CD4-positive, alpha-beta T cell treated with Interleukin-6 at 100 ng/mL for 8 hours (primary cell): Measurements from ENCODE around the gene NCAPH2.

Experiments
- DNase-seq: peaks from one replicate; pipeline ENCODE4 v3.0.0-alpha.2; 2020; ENCODE audit warnings: mixed read lengths, low spot score

Gene NCAPH2

DNA sequence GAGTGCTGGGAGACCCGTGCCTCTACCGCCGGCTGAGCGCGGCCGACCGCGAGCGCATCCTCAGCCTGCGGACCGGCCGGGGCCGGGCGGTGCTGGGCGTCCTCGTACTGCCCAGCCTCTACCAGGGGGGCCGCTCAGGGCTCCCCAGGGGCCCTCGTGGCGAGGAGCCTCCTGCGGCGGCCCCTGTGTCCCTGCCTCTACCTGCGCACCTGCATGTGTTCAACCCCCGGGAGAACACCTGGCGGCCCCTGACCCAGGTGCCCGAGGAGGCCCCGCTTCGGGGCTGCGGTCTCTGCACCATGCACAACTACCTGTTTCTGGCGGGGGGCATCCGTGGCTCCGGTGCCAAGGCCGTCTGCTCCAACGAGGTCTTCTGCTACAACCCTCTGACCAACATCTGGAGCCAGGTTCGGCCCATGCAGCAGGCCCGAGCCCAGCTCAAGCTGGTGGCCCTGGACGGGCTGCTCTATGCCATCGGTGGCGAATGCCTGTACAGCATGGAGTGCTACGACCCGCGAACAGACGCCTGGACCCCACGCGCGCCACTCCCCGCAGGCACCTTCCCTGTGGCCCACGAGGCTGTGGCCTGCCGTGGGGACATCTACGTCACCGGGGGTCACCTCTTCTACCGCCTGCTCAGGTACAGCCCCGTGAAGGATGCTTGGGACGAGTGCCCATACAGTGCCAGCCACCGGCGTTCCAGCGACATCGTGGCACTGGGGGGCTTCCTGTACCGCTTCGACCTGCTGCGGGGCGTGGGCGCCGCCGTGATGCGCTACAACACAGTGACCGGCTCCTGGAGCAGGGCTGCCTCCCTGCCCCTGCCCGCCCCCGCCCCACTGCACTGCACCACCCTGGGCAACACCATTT, 41.1 kb downstream of the NCAPH2 start:
- DNase-seq: no peak

DNA sequence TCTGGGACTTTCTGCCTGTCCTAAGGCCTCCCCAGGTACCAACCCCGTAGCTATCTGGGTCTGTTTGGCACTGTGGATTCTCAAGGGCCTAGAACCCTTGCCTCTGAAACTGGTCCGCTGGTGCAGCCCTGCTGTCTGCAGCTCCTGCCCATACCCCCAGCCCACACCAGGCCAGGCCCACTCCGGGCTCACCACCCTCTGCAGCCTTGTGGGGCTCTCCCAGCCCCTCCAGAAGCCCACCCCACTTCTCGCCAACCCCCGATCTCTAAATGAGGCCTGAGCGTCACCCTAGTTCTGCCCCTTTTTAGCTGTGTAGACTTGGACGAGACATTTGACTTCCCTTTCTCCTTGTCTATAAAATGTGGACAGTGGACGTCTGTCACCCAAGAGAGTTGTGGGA, 42.4 kb downstream of the NCAPH2 start:
- DNase-seq: no peak

DNA sequence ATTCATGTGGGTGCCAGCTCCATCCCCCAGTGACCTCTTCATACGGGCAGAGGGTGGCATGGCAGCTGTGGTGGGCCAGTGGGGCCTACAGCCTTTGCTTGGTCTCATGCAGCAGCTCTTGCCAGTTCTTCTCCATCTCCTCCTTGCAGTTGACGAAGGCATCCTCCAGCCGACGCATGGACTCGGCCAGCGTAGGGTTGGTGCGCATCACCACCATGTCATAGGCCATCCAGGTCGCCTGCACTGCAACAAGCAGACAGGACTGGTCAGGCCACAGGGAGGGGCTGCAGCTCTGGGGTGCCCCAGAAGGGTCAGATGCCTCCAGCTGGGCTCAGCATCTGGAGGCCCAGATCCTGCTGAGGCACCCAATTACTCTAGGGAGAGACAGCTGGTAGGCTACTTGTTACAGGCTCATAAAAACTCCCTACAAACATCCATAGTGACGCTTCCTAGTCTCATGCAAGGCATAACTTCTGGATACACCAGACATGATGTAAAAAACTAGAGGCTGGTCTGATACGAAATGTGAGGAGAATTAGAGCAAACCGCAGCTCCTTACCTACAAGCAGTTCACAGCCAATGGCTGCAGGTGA, 43.2 kb downstream of the NCAPH2 start:
- DNase-seq: no peak

DNA sequence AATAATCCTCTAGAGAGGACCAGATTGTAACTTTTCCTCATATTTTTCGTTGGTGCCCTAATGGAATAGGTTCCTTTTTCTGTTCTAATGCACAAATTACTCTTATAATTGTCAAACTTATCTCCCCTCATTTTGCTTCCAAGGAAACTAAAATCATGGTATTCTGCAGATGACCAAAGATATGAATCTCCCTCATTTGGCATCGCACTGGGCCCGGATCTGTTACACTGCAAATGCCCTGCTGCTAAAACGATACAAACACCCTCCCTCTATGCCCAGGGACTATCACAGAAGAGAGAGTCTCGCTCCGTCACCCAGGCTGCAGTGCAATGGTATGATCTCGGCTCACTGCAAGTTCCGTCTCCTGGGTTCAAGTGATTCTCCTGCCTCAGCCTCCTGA, 45.3 kb downstream of the NCAPH2 start:
- no peak for DNase-seq

DNA sequence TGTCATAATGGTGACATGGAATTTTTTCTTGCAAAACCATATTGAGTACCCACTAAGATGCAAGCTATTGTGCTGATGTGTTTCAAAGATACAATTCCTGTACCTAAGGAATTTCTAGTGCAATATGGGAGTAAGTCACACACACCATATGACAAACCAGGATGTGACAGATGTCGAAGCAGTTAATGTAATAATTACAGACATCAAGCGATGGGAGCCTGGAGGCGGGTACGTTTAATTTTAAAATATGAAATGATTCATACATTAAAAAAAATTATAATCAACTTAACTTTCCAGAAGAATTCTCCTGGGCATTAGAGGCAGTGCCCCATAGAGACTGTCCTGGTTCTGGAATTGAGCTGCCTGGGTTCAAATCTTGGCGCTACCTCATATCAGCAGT, 48.7 kb downstream of the NCAPH2 start:
- no peak for DNase-seq

DNA sequence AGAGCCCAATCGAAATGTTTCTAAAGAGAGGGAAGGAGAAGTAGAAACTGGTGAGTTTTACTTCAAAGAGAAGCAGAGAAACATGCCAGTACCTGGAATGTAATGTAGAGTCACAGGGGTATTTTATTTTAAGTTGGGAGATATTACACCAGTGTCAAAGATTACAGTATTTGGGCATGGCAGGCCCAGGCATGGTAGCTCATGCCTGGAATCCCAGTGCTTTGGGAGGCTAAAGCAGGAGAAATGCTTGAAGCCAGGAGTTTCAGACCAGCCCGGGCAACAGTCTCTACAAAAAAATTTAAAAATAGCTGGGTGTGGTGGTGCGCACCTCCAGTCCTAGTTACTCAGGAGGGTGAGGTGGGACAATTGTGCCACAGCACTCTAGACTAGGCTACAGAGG, 52.0 kb downstream of the NCAPH2 start:
- no peak for DNase-seq

DNA sequence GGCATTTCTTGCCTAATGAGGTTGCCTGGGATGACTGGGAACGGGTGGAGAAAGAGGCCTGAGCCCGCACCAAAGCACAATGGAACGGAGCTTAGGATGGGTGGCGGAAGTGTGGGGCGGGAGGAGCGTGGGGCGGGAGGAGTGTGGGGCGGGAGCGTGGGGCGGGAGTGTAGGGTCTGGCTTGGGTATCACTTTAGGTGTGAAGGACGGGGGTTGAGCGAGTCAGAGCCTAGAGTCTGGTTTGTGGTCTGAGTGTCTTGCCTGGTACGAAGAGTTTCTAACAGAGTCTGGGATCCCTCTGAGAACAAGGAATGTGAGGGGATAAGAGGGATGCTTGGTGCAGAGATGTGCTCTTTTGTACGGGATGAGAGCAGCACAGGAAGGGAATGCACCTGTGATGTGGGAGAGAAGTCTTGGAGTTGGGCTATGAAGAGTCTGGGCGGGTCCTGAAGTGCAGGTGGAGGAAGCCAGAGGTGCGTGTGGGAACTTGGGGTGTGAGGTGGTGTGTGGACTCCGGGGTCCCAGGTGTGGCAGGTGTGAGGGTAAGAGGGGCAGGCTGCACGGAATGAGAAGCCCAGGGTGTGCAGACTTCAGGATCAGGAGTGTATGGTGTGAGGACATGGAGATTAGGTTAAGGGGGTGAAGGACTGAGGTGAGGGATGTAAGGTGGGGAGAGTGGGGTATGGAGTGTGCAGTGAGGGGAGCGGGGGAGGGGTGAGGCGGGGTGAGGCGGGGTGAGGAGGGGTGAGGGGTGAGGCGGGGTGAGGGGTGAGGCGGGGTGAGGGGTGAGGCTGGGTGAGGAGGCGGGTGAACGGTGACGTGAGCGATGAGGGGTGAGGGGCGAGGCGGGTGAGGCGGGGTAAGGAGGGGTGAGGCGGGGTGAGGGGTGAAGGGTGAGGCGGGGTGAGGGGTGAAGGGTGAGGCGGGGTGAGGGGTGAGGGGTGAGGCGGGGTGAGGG, 53.7 kb downstream of the NCAPH2 start:
- DNase-seq: no peak

DNA sequence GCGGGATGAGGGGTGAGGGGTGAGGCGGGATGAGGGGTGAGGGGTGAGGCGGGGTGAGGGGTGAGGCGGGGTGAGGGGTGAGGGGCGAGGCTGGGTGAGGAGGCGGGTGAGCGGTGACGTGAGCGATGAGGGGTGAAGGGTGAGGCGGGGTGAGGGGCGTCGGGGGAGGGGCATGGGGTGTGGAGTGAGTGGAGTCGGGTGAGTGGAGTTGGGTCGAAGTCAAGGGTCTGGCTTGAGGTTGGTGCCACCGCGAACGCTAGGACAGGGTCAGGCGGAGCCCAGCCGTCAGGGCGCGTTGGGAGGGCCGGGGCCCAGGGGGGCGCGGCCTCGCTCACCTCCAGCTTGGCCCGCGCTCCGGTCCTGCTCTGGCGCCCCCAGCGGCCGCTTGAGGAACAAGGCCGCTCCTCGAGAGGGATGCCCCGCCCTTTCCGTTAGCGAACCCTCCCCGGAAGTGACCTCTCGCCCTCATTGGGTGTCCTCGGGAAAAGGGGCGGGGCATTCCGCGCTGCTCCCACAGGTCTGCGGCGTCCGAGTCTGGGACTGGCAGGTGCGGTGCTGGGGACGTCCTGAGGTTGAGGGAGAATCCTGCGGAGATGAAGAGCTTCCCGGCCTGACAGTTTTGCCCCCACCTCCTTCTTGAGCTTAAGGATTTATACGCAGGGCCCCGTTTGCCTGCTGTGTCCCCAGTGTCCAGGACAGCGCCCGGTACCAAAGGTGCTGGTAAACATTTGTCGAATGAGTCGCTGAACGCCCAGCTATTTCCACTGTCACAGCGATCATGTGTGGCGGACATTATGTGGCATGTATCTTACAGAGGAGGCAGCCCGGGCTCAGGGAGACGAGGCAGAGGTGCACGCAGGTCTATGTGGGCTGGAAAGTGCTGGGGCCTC, 54.7 kb downstream of the NCAPH2 start, which contains the start of gene SYCE3:
Gene SYCE3, minus strand, starts transcription at position 397 of the 890 bp plus-strand sequence. CDS start 6,514 bp downstream, outside the sequence.
- DNase-seq: peak; percentile 95

DNA sequence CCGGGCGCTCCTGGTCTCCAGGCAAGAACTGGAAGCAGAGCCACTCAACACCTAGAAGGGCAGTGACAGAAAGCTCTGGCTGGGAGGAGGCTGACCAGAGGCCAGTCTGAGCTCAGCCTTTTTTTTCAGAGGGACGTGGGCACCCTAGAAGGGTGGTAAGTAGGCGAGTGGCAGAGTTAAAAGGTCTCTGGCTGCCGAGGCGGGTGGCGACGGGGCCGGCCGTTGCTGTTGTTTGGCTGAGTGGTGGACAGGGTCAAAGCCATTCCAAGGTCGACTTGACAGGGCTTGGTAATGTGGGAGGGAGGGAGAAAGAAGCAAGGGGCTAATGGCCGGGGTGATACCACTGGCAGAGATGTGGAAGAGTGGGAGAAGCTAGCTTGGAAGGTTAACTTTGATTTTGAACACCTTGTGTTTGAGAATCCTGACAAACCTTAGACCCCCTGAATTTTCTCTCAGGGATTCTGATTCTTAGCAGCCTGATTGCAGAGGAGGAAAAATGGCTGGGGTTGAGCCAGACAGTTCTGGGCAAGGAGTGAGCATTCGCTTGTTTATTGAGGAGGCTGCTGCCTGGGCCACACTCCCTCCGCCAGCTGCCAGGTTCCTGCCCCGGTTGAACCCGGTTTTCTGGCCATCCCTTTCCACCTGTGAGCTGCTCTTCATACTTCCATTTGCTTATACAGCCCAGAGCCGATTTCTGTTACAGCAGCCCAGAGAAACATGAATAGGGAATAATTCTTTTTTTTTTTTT, 55.6 kb downstream of the NCAPH2 start:
- no peak for DNase-seq

DNA sequence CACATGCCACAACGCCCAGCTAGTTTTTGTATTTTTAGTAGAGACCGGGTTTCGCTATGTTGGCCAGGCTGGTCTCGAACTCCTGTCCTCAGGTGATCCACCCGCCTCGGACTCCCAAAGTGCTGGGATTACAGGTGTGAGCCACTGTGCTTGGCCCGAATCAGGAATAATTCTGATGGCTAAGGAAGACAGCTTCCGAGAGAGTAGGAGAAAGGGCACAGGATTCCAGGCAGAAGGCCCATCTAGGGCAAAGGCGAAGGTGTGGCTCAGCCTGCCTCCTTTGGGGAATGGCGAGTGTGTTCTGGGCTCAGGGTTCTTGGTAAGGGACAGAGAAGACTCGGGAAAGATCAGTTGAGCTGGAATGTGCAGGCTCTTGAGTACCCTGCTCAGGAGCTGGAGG, 56.3 kb downstream of the NCAPH2 start:
- no peak for DNase-seq

DNA sequence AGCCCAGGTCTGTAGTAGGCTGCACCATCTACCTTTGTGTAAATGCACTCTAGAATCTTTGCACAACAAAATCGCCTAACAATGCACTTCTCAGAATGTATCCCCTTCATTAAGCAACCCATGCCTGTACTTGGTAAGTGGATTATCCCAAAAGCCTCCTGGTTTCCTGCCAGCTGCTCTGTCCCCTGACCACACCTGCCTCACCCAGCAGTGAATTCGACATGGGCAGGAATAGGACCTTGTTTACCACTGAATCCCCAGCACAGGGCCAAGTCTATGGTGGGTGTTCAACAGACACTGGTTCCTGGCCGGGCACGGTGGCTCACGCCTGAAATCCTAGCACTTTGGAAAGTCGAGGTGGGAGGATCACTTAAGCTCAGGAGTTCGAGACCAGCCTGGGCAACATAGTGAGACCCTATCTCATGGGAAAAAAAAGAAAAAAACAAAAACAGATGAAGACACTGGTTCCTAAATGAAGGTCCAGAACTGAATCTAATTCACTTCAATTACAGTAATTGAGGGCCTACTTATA, 59.8 kb downstream of the NCAPH2 start:
- no peak for DNase-seq

DNA sequence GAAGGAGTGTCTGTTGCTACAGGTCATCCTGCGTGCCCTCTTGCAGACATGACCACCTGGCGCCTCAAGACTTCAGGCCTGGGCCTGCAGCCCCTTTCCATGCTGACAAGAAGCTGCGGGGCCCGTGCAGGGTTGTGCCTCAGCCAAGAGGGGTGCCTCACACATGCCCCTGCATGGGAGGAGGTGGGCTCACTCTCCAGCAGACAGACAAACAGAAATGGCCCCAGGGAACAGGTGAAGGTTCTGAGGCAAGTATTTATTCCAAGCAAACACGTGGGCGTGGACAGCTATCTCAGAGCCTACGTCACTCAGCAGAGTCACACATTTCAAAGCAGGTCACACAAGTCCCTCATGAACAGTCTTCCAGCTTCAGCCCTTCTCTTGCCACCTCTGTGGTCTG, 60.6 kb downstream of the NCAPH2 start:
- no peak for DNase-seq

DNA sequence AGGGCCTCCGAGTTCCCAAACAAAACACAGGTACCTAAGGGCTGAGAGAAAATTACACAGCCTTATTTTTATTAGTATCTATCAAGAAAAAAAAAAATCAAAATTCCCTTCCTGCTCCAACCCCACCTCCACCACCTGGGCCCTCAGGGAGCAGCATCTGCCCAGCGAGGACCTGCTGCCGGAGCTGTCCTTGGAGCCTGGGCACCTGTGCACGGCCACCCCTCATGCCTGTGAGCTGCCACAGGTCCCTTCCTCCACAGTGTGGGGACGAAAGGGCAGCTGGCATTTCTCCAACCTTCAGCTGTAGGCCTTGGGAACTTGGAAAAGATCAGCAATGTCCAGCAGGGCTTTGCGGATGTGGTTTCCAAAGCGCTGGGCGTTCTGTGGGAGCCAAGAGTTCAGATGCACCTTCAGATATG, 61.0 kb downstream of the NCAPH2 start:
- DNase-seq: no peak

DNA sequence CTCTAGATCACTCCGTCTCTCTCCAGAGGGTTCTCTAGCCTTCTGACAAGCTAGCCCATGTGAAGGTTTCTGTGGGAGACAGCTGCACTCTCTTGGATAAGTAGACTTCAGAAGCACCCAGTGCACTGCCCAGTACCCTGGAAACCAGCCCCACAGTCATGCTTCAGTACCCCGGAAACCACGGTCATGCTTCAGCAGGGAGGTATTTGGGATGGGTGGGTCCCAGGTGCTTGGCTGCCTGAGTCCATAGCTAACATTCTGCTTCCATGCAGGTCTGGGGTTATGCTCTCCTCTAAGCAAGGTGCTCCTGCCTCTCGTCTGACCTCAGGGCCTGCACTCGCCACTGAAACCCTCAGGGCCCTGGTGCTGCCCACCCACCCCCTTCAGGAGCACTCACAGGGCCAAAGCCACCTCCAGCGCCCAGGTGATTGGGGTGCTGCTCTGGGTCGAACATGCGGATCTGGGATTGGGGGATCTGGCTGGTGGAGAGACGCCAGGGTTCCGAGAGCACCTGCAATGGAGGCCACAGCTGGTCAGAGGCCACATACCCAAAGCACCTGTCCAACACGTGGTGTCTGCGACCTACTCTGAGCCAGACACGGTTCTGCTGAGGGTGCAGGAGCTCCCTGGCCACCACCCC, 62.0 kb downstream of the NCAPH2 start:
- DNase-seq: no peak

DNA sequence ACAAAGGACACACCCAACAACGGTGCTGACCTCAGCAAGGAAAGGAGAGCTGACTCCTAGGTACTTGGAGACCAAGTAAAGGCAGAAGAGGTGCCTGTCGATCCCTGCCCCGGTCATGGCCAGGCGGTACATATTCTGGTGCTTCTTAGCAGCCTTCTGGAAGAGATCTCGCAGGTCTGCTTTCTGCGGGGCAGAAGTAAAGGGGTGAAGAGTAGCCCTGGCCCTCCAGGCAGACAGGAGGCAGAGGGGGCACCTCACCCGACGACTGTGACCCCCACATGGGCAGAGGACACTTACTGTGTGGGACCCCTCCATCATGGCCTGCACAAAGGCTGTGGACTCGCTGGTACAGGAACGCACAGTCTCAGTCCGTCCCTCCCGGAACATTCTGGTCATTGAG, 62.8 kb downstream of the NCAPH2 start:
- no peak for DNase-seq

DNA sequence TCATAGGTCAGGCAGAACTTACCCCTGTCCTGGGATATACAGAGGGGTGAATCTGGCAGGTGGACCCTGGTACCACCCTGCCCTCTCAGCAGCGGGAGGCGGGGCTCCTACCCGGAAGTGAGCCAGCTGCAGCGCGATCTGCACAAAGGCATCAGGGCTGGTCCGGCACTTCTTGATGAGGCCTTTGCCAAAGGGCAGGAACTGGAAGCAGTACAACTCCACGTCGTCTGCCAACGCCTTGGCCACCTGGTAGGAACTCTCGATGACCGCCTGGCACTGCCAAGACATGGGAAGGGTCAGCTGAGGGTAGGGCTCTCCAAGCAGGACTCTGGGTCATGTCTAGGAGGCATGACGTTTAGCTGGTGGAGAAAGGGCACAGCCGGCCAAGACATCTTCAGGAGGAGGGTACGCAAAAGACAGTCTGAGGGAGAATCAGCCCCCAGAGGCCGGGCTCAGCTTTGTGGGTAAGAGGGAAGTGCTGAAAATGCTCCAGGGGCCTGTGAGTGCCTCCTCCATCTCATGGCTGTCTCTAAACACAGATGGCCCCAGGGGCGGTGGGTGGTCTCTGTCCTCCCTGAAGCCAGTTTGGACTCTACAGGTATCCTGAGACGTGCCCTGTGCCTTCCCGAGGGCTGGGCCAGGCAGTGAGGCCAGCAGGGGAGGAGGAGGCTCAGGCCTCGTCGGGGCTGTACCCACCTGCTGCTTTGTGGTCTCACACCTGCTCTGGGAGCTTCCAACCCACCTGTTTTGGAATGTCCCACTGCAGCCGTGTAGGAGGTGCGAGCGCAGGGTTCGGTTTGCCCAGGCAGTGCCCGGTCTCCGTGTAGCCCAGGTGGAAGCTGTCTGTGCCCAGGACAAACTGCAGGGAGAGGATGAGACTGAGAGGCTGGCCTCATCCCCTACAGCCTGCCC, 63.5 kb downstream of the NCAPH2 start:
- DNase-seq: no peak

DNA sequence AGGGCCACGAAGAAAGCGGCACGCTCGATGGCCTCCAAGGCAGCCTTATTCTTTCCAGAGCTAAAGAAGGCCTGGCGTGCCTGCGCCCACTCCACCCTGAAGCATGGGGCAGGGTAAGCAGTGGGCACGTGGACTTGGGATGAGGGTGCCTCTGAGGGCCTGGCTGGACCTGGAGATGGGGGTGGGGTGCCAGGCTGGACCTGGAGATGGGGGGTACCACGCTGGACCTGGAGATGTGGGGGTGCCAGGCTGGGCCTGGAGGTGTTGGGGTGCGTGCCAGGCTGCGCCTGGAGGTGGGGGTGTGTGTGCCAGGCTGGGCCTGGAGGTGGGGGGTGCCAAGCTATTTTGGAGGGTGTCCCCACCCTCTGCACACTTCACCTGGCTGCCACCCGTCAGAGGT, 64.9 kb downstream of the NCAPH2 start:
- no peak for DNase-seq

DNA sequence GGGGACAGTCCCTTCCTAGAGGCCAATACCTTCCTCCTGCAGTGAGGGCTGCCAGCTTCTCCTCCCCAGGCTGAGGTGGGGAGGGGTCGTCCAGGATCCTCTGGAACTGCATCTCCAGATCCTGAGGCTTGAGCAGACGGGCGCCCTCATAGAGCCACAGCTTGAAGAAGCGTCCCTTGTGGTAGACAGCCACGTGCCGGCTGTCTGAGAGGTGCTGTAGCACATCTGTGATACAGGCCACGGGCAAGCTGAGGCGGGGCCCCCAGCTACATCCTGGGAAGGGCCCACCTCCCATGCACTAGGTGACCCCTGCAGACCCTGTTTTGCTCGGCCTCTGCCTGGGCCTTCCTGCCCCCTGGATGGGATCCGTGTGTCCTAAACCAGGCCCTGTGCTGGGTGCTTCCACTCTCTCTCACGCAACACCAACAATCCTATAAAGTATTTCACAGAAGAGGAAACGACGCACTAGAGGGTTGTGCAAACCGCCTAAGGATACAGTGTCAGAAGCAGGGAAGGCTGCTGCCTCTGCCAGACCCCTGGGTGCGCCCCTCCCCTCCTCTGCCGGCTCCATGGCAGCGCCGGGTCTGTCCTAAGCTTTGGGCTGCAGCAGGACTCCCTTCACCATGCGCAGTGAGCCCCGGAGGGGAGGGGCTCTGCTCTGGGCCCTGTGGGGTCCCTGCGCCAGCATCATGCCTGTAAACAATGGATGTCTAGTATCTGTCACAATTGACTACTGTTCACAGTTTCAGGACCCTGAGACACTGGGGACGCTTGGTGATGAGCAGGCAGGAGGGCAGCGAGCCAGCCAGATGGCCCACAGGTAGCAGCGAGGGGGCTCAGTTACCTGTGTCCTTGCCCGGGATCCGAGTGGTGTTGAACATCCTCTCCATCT, 65.7 kb downstream of the NCAPH2 start:
- DNase-seq: no peak
